Measurements from ENCODE around the gene SERPINB3. TPM values are rescaled to one million over a fixed set of nuclear protein-coding genes. Genes with fewer than 3 reads are reported as not detected.

SERPINB3 gene
- total and polyA plus RNA-seq, 8 donors = 0.61 to 46.5 (median 1.2) TPM; not detected in 4

GRCh38 chr18:63701952-63702351 lies 40.3 kb upstream of the SERPINB3 start:
- no peak for DNase-seq
- Histone ChIP-seq H3K27me3 (no peaks in the 10 kb centered on the region), H3K4me3 (no peak overlapping the region), H3K36me3 (no peaks in the 10 kb centered on the region), H3K4me1 (no peaks in the 10 kb centered on the region), H3K27ac (no peak overlapping the region), H3K9me3 (no peaks in the 10 kb centered on the region)
- intact Hi-C loops (cut with DNase I; ENCODE audit: low total_unique reads) = no loop called here
- 41 to 66% (median 52%) methylated on average over 5 of the region's 5 CpGs for WGBS, 5 donors
- TF ChIP-seq POLR2AphosphoS5 (IDR thresholded peaks at IDR 0.05) (no peak), CTCF (IDR thresholded peaks at IDR 0.05) (no peak), EP300 (IDR thresholded peaks at IDR 0.05) (no peak)

GRCh38 chr18:63700501-63700900 lies 38.8 kb upstream of the SERPINB3 start:
- WGBS, 5 donors = 61 to 82% (median 73%) methylated on average over 3 of the region's 3 CpGs
- H3K27ac ChIP-seq = no peak overlapping the region
- DNase-seq = no peak
- intact Hi-C loops (cut with DNase I; ENCODE audit: low total_unique reads) = no loop called here
- no peaks in the 10 kb centered on the region for H3K4me1 ChIP-seq
- no peak overlapping the region for H3K4me3 ChIP-seq
- H3K9me3 ChIP-seq = no peaks in the 10 kb centered on the region
- H3K36me3 ChIP-seq = no peaks in the 10 kb centered on the region
- no peak for TF ChIP-seq CTCF (IDR thresholded peaks at IDR 0.05)
- TF ChIP-seq POLR2AphosphoS5 (IDR thresholded peaks at IDR 0.05) = no peak
- no peak for TF ChIP-seq POLR2A (IDR thresholded peaks at IDR 0.05)
- no peak for TF ChIP-seq EP300 (IDR thresholded peaks at IDR 0.05)
- H3K27me3 ChIP-seq = no peaks in the 10 kb centered on the region

GRCh38 chr18:63697097-63697660 lies 35.5 kb upstream of the SERPINB3 start:
- Histone ChIP-seq H3K4me1 (no peaks in the 10 kb centered on the region), H3K9me3 (peaks cover 0 to 5% (median 0%) of the 10 kb centered on the region in 4 donors), H3K27ac (no peak overlapping the region), H3K36me3 (no peaks in the 10 kb centered on the region), H3K4me3 (no peak overlapping the region), H3K27me3 (no peaks in the 10 kb centered on the region)
- 37 to 52% (median 46%) methylated on average over 3 of the region's 3 CpGs for WGBS, 5 donors
- intact Hi-C loops (cut with DNase I; ENCODE audit: low total_unique reads) = no loop called here
- TF ChIP-seq POLR2A (IDR thresholded peaks at IDR 0.05) (no peak), CTCF (IDR thresholded peaks at IDR 0.05) (no peak), EP300 (IDR thresholded peaks at IDR 0.05) (no peak), POLR2AphosphoS5 (IDR thresholded peaks at IDR 0.05) (no peak)
- no peak for DNase-seq

- H3K36me3 ChIP-seq = no peaks in the 10 kb centered on the region
- 41 to 75% (median 50%) methylated on average over 2 of the region's 2 CpGs for WGBS, 5 donors
- peaks cover 0 to 8% (median 2%) of the 10 kb centered on the region in 4 donors for H3K9me3 ChIP-seq
- H3K4me1 ChIP-seq = peaks cover 0 to 2% (median 0%) of the 10 kb centered on the region in 4 donors
- intact Hi-C loops (cut with DNase I; ENCODE audit: low total_unique reads) = no loop called here
- DNase-seq = no peak
- no peak overlapping the region for H3K27ac ChIP-seq
- H3K27me3 ChIP-seq = no peaks in the 10 kb centered on the region
- TF ChIP-seq CTCF (IDR thresholded peaks at IDR 0.05) (no peak), POLR2A (IDR thresholded peaks at IDR 0.05) (no peak), POLR2AphosphoS5 (IDR thresholded peaks at IDR 0.05) (no peak), EP300 (IDR thresholded peaks at IDR 0.05) (no peak)
- H3K4me3 ChIP-seq = no peak overlapping the region
Observed at GRCh38 chr18:63689064-63689463, 27.4 kb upstream of the SERPINB3 start.

All from stomach (tissue), 9 donors.